SK-N-MC (cell line): ENCODE data around the gene CASP4.
"Not testable (repeated sequence)": the region's sequence is repeated elsewhere in the genome, so short reads cannot be mapped to it uniquely, and the experiment has no call there.

ENCODE experiments used
- DNase-seq: peaks from one replicate; pipeline ENCODE4 v3.0.0-alpha.2; 2011; ENCODE audit warnings: low read depth, low spot score
- H3K27ac ChIP-seq: fragments of 200-600 bp; sonication (generic); 2 replicates; pipeline ENCODE4 v1.5.1; 2016; ENCODE audit warnings: mixed run types
- H3K36me3 ChIP-seq: fragments of 200-600 bp; sonication (generic); 2 replicates; pipeline ENCODE4 v1.6.1; 2017; ENCODE audit warnings: antibody characterized with exemption, low read length, mixed read lengths; ENCODE audit not compliant: insufficient read depth
- H3K4me3 ChIP-seq: fragments of 200-600 bp; sonication (generic); 2 replicates; pipeline ENCODE4 v1.5.1; 2016
- H3K9ac ChIP-seq: fragments of 200-600 bp; sonication (generic); 2 replicates; pipeline ENCODE4 v1.8.0; 2017; ENCODE audit warnings: mixed run types, mixed read lengths; ENCODE audit not compliant: insufficient read length
- H3K9me3 ChIP-seq: fragments of 200-600 bp; sonication (generic); 2 replicates; pipeline ENCODE4 v1.6.1; 2017; ENCODE audit warnings: low read depth, mild to moderate bottlenecking, antibody characterized with exemption, low read length, moderate library complexity, mixed read lengths
- EZH2 ChIP-seq: fragments of 200-600 bp; sonication (generic); IDR thresholded peaks from one replicate; pipeline ENCODE4 v1.6.1; 2017; ENCODE audit warnings: antibody characterized with exemption
- FOXP2 ChIP-seq: optimal IDR thresholded peaks from 2 replicates; pipeline ENCODE3; 2011; ENCODE audit warnings: mild to moderate bottlenecking, moderate library complexity; ENCODE audit not compliant: insufficient read depth; ENCODE audit errors: extremely low read length, control extremely low read depth
- POLR2AphosphoS5 ChIP-seq: IDR thresholded peaks from 2 replicates; pipeline ENCODE4 v1.6.1; 2012; ENCODE audit warnings: mild to moderate bottlenecking, low read depth, low read length, borderline replicate concordance

The CASP4 gene

DNA sequence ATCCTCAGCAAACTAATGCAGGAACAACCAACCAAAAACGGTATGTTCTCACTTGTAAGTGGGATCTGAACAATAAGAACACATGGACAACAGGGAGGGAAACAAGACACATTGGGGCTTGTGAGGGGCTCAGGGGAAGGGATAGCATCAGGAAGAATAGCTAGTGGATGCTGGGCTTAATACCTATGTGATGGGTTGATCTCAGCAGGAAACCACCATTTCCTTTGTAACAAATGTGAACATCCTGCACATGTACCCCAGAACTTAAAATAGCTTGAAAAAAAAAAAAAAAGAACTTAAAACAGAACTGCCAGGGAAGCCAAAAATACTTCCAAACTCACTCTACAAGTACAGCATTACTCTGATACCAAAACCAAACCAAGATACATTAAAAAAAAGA, 33.8 kb downstream of the CASP4 start:
- Histone ChIP-seq H3K9me3 (no peaks in the 10 kb centered on the region), H3K27ac (no peak overlapping the region), H3K4me3 (no peak overlapping the region), H3K9ac (no peak overlapping the region), H3K36me3 (no peaks in the 10 kb centered on the region)
- TF ChIP-seq EZH2 (no peak), POLR2AphosphoS5 (no peak), FOXP2 (no peak)
- DNase-seq: no peak

- not testable (repeated sequence) for H3K27ac ChIP-seq, H3K36me3 ChIP-seq, H3K9me3 ChIP-seq, H3K4me3 ChIP-seq, DNase-seq, H3K9ac ChIP-seq
Observed at GRCh38 chr11:104934073-104934472, 34.3 kb downstream of the CASP4 start.

GRCh38 chr11:104928811-104929210, 39.6 kb downstream of the CASP4 start:
- Histone ChIP-seq H3K36me3 (no peaks in the 10 kb centered on the region), H3K9ac (no peak overlapping the region), H3K9me3 (no peaks in the 10 kb centered on the region), H3K27ac (no peak overlapping the region), H3K4me3 (no peak overlapping the region)
- DNase-seq: no peak
- no peak for TF ChIP-seq EZH2
- TF ChIP-seq FOXP2: no peak
- TF ChIP-seq POLR2AphosphoS5: no peak

DNA sequence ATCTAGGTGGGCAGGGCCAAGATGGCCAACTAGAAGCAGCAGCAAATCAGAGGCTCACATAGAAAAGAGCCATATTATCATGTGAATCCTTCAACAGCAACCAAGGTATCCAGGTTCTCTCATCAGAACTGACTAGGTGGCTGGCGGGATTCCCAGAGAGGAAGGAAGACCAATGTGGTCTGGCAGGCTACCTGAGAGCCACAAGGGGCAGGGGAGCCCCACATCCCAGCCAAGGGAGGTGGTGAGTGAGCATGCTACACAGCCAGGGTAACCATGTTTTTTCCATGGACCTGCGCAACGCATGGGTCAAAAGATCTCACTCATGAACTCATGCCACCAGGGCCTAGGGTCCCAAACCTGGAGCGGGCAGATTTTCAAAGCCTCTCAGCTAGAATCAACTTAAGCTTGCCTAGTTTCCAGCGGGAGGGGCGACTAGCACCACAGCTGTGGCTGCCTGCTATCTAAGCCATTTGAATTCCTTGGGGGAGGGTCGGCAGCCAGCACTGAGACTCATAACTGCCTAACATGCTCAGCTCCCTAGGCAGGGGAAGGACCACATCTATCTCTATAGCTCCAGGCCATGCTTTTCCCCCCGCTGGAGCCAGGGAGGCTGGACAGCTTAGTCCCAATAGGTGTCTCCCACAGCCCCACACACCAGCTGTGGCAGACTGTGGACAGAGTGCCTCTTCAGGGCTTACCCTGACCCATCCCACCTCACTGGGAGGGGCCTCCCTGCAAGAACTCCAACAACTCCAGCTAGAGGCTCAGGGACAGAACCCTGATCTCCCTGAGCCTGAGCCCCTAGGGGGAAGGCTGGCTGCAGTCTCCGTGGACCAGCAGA, 41.4 kb downstream of the CASP4 start:
- TF ChIP-seq FOXP2: no peak
- no peak for TF ChIP-seq POLR2AphosphoS5
- TF ChIP-seq EZH2: no peak
- no peak overlapping the region for H3K9ac ChIP-seq
- H3K9me3 ChIP-seq: no peaks in the 10 kb centered on the region
- no peak for DNase-seq
- no peak overlapping the region for H3K4me3 ChIP-seq
- no peaks in the 10 kb centered on the region for H3K36me3 ChIP-seq
- no peak overlapping the region for H3K27ac ChIP-seq

DNA sequence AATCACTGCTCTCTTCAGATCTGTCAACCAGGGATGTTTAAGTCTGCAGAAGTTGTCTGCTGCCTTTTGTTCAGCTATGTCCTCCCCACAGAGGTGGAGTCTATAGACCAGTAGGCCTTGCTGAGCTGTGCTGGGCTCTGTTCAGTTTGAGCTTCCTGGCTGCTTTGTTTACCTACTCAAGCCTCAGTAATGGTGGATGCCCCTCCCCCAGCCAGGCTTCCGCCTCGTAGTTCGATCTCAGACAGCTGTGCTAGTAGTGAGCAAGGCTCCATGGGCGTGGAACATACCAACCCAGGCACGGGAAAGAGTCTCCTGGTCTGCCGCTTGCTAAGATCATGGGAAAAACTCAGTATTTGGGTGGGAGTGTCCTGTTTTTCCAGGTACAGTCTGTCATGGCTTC, 42.5 kb downstream of the CASP4 start:
- TF ChIP-seq FOXP2: no peak
- no peak for TF ChIP-seq POLR2AphosphoS5
- no peak for TF ChIP-seq EZH2
- DNase-seq: no peak
- no peaks in the 10 kb centered on the region for H3K36me3 ChIP-seq
- H3K27ac ChIP-seq: no peak overlapping the region
- H3K4me3 ChIP-seq: no peak overlapping the region
- H3K9ac ChIP-seq: no peak overlapping the region
- no peaks in the 10 kb centered on the region for H3K9me3 ChIP-seq

DNA sequence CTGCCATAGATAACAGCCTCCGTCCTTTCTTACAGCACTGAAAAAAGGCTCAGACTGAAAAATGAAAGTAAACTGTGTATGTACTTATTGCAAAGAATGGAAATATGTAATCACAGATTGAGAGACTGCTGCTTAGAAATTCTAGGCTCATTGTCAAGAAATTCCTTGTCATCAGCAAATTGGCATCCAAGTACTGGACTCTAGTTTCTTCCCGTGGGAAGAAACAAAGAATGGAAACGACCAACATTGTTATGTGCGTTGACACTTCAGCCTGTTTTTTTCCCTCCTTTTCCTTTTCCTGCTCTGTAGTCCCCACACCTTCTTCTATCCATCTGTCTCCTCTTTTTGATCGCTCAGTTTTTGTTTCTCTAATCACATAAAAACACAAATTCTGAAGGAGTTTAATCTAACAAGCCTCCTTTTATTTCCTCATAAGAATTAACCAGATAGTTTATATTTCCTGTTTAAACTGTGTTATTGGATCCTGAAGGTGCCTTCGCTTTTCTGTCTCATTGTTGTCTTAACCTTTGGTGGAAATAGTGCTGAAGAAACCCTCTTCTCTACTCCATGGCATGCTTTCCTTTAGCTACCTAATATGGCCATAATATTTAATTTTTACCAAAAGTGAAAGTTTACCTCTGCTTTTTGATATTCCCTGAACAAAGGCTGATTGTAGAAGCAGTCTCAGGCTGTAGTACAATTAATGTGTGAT, 50.1 kb downstream of the CASP4 start:
- H3K27ac ChIP-seq: no peak overlapping the region

GRCh38 chr11:104917271-104918112, 50.9 kb downstream of the CASP4 start:
- no peak for DNase-seq
- no peak overlapping the region for H3K9ac ChIP-seq
- H3K27ac ChIP-seq: no peak overlapping the region
- TF ChIP-seq POLR2AphosphoS5 (no peak), FOXP2 (no peak), EZH2 (no peak)
- H3K9me3 ChIP-seq: no peaks in the 10 kb centered on the region
- H3K4me3 ChIP-seq: peak overlapping the region; percentile 67
- no peaks in the 10 kb centered on the region for H3K36me3 ChIP-seq

More for the DNA sequence above, 50.1 kb downstream of the CASP4 start:
- no peak overlapping the region for H3K9ac ChIP-seq
- H3K36me3 ChIP-seq: no peaks in the 10 kb centered on the region
- H3K4me3 ChIP-seq: peak overlapping the region; percentile 67
- no peak for DNase-seq
- no peaks in the 10 kb centered on the region for H3K9me3 ChIP-seq
- TF ChIP-seq POLR2AphosphoS5 (no peak), FOXP2 (no peak)

GRCh38 chr11:104916442-104916841, 51.9 kb downstream of the CASP4 start:
- H3K9me3 ChIP-seq: no peaks in the 10 kb centered on the region
- no peaks in the 10 kb centered on the region for H3K36me3 ChIP-seq
- no peak for TF ChIP-seq POLR2AphosphoS5
- TF ChIP-seq EZH2: no peak
- TF ChIP-seq FOXP2: no peak
- no peak overlapping the region for H3K4me3 ChIP-seq
- no peak for DNase-seq
- H3K9ac ChIP-seq: no peak overlapping the region
- H3K27ac ChIP-seq: no peak overlapping the region
